HL-60 (cell line): ENCODE results near the gene ZNF383.

Source experiments
- POLR2AphosphoS5 ChIP-seq: IDR thresholded peaks from 2 replicates; pipeline ENCODE4 v1.6.1; 2012; ENCODE audit warnings: low read depth
- SPI1 ChIP-seq: IDR thresholded peaks from 2 replicates; pipeline ENCODE4 v1.6.1; 2012; ENCODE audit warnings: low read depth, mild to moderate bottlenecking, borderline replicate concordance
- TF ChIP-seq, protein P1 (sequence below): IDR thresholded peaks from one replicate; pipeline ENCODE4 v1.5.1; 2011; ENCODE audit warnings: low read length, control low read depth, inconsistent platforms; ENCODE audit not compliant: insufficient read depth
- TF ChIP-seq, protein P2 (sequence below): IDR thresholded peaks from 2 replicates; pipeline ENCODE4 v1.6.1; 2012; ENCODE audit warnings: low read depth; ENCODE audit not compliant: insufficient replicate concordance

GRCh38 chr19:37251308-37252229, 33.6 kb downstream of the ZNF383 start:
- TF ChIP-seq POLR2AphosphoS5 (peak; percentile 91), SPI1 (no peak)
- TF ChIP-seq, protein P1, sequence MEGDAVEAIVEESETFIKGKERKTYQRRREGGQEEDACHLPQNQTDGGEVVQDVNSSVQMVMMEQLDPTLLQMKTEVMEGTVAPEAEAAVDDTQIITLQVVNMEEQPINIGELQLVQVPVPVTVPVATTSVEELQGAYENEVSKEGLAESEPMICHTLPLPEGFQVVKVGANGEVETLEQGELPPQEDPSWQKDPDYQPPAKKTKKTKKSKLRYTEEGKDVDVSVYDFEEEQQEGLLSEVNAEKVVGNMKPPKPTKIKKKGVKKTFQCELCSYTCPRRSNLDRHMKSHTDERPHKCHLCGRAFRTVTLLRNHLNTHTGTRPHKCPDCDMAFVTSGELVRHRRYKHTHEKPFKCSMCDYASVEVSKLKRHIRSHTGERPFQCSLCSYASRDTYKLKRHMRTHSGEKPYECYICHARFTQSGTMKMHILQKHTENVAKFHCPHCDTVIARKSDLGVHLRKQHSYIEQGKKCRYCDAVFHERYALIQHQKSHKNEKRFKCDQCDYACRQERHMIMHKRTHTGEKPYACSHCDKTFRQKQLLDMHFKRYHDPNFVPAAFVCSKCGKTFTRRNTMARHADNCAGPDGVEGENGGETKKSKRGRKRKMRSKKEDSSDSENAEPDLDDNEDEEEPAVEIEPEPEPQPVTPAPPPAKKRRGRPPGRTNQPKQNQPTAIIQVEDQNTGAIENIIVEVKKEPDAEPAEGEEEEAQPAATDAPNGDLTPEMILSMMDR, result no peak
- TF ChIP-seq, protein P2, sequence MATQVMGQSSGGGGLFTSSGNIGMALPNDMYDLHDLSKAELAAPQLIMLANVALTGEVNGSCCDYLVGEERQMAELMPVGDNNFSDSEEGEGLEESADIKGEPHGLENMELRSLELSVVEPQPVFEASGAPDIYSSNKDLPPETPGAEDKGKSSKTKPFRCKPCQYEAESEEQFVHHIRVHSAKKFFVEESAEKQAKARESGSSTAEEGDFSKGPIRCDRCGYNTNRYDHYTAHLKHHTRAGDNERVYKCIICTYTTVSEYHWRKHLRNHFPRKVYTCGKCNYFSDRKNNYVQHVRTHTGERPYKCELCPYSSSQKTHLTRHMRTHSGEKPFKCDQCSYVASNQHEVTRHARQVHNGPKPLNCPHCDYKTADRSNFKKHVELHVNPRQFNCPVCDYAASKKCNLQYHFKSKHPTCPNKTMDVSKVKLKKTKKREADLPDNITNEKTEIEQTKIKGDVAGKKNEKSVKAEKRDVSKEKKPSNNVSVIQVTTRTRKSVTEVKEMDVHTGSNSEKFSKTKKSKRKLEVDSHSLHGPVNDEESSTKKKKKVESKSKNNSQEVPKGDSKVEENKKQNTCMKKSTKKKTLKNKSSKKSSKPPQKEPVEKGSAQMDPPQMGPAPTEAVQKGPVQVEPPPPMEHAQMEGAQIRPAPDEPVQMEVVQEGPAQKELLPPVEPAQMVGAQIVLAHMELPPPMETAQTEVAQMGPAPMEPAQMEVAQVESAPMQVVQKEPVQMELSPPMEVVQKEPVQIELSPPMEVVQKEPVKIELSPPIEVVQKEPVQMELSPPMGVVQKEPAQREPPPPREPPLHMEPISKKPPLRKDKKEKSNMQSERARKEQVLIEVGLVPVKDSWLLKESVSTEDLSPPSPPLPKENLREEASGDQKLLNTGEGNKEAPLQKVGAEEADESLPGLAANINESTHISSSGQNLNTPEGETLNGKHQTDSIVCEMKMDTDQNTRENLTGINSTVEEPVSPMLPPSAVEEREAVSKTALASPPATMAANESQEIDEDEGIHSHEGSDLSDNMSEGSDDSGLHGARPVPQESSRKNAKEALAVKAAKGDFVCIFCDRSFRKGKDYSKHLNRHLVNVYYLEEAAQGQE, result no peak
